HEK293T (cell line): ENCODE results near the gene TLE5.

Experiments
- CTCF ChIA-PET: fragments of 350-600 bp; formaldehyde crosslinking; extraction: SDS; loops from one replicate; lab custom pipeline; 2021; ENCODE audit warnings: antibody characterized with exemption, inconsistent platforms; lab: Yijun Ruan, JAX
- POLR2A ChIA-PET: fragments of 350-600 bp; formaldehyde crosslinking; extraction: SDS; loops from one replicate; lab custom pipeline; 2020; ENCODE audit warnings: antibody characterized with exemption, inconsistent platforms; lab: Yijun Ruan, JAX
- DNase-seq: peaks from one replicate; pipeline ENCODE4 v3.0.0; 2012; ENCODE audit warnings: mixed read lengths; ENCODE audit errors: extremely low spot score
- ARNT ChIP-seq: fragments of 450-650 bp; IDR thresholded peaks from 2 replicates; pipeline ENCODE4 v1.6.1; 2017; ENCODE audit warnings: mild to moderate bottlenecking
- BHLHE40 ChIP-seq: fragments of 450-650 bp; IDR thresholded peaks from 2 replicates; pipeline ENCODE4 v1.6.1; 2016; ENCODE audit warnings: mild to moderate bottlenecking, moderate library complexity, borderline replicate concordance
- CTBP1 ChIP-seq: fragments of 450-650 bp; IDR thresholded peaks from 2 replicates; pipeline ENCODE4 v1.6.1; 2016; ENCODE audit warnings: borderline replicate concordance
- ELF4 ChIP-seq: fragments of 450-650 bp; IDR thresholded peaks from 2 replicates; pipeline ENCODE4 v1.6.1; 2017; ENCODE audit warnings: antibody characterized with exemption
- FOXA1 ChIP-seq: fragments of 450-650 bp; IDR thresholded peaks from 2 replicates; pipeline ENCODE4 v1.6.1; 2016; ENCODE audit warnings: mild to moderate bottlenecking
- FOXK2 ChIP-seq: fragments of 450-650 bp; IDR thresholded peaks from 2 replicates; pipeline ENCODE4 v1.6.1; 2016; ENCODE audit warnings: mild to moderate bottlenecking
- FOXM1 ChIP-seq: fragments of 450-650 bp; IDR thresholded peaks from 2 replicates; pipeline ENCODE4 v1.6.1; 2017; ENCODE audit warnings: mild to moderate bottlenecking, borderline replicate concordance
- HDGF ChIP-seq: fragments of 450-650 bp; IDR thresholded peaks from 2 replicates; pipeline ENCODE4 v1.6.1; 2017; ENCODE audit warnings: antibody characterized with exemption, borderline replicate concordance
- L3MBTL2 ChIP-seq: fragments of 450-650 bp; conservative IDR thresholded peaks from 2 replicates; pipeline ENCODE4 v1.6.1; 2016; ENCODE audit warnings: mild to moderate bottlenecking
- LEF1 ChIP-seq: fragments of 450-650 bp; IDR thresholded peaks from 2 replicates; pipeline ENCODE4 v1.6.1; 2017; ENCODE audit warnings: mild to moderate bottlenecking, borderline replicate concordance
- NFRKB ChIP-seq: fragments of 450-650 bp; IDR thresholded peaks from 2 replicates; pipeline ENCODE4 v1.6.1; 2016; ENCODE audit warnings: mild to moderate bottlenecking, moderate library complexity
- PKNOX1 ChIP-seq: fragments of 450-650 bp; IDR thresholded peaks from 2 replicates; pipeline ENCODE4 v1.6.1; 2016
- SP1 ChIP-seq: fragments of 450-650 bp; IDR thresholded peaks from 2 replicates; pipeline ENCODE4 v1.6.1; 2017
- SUZ12 ChIP-seq: fragments of 450-650 bp; IDR thresholded peaks from 2 replicates; pipeline ENCODE4 v1.6.1; 2016; ENCODE audit warnings: mild to moderate bottlenecking
- TARDBP ChIP-seq: fragments of 450-650 bp; IDR thresholded peaks from 2 replicates; pipeline ENCODE4 v1.6.1; 2016
- ZNF384 ChIP-seq: fragments of 450-650 bp; IDR thresholded peaks from 2 replicates; pipeline ENCODE4 v1.6.1; 2016

Gene TLE5

GRCh38 chr19:3107658-3108057 is 45.4 kb upstream of the TLE5 start:
- no peak for DNase-seq
- POLR2A ChIA-PET = interaction anchor here (1.5 kb wide), 1 partner anchor 157 kb away, joined by 7 read pairs; no protein-coding TSS in a partner anchor

GRCh38 chr19:3106509-3107141 is 44.3 kb upstream of the TLE5 start:
- ChIA-PET CTCF (interaction anchor here (0.6 to 2.6 kb wide), 3 partner anchors 31 to 144 kb away, joined by 3 to 14 read pairs (median 3); no protein-coding TSS in a partner anchor), POLR2A (interaction anchor here (1.2 kb wide), 1 partner anchor 156 kb away, joined by 3 read pairs; no protein-coding TSS in a partner anchor)
- TF ChIP-seq BHLHE40 (no peak), ZNF384 (no peak), SP1 (no peak), ARNT (no peak), ELF4 (no peak), FOXK2 (no peak), CTBP1 (no peak), FOXA1 (no peak), L3MBTL2 (no peak), HDGF (no peak), NFRKB (no peak), PKNOX1 (no peak), LEF1 (no peak)
- DNase-seq = no peak

More at GRCh38 chr19:3107658-3108057, 45.4 kb upstream of the TLE5 start:
- CTCF ChIA-PET = interaction anchor here (0.5 to 2.6 kb wide), 6 partner anchors 10 to 642 kb away, joined by 3 to 14 read pairs (median 8); no protein-coding TSS in a partner anchor
- no peak for TF ChIP-seq ARNT
- TF ChIP-seq L3MBTL2 = no peak
- no peak for TF ChIP-seq TARDBP

- CTCF ChIA-PET = interaction anchor here (0.6 to 1.4 kb wide), 4 partner anchors 32 to 155 kb away, joined by 3 to 5 read pairs (median 3); no protein-coding TSS in a partner anchor
- POLR2A ChIA-PET = interaction anchor here (1.2 to 2.3 kb wide), 2 partner anchors 155 kb away, joined by 3 to 7 read pairs; no protein-coding TSS in a partner anchor
- DNase-seq = no peak
- TF ChIP-seq ZNF384 (no peak), HDGF (no peak), FOXA1 (no peak), ELF4 (no peak), L3MBTL2 (no peak), CTBP1 (no peak), FOXK2 (no peak)
Observed at GRCh38 chr19:3105641-3106508, 43.6 kb upstream of the TLE5 start.

GRCh38 chr19:3104708-3104983 is 42.4 kb upstream of the TLE5 start:
- DNase-seq = no peak
- CTCF ChIA-PET = interaction anchor here (0.6 to 2.1 kb wide), 13 partner anchors 24 to 1922 kb away, joined by 3 to 13 read pairs (median 4); partner anchors contain the start of gene TLE6
- POLR2A ChIA-PET = interaction anchor here (1.1 to 2.3 kb wide), 2 partner anchors 9 to 154 kb away, joined by 5 to 7 read pairs; no protein-coding TSS in a partner anchor
- TF ChIP-seq TARDBP (no peak), CTBP1 (no peak), ARNT (no peak), SP1 (no peak), NFRKB (no peak), PKNOX1 (no peak), ELF4 (no peak), HDGF (no peak), FOXM1 (no peak), L3MBTL2 (no peak), LEF1 (no peak), FOXK2 (no peak), SUZ12 (no peak), ZNF384 (no peak), FOXA1 (no peak), BHLHE40 (no peak)

GRCh38 chr19:3102239-3103140 is 40.2 kb upstream of the TLE5 start:
- ChIA-PET POLR2A (interaction anchor here (1.9 kb wide), 1 partner anchor 152 kb away, joined by 4 read pairs; no protein-coding TSS in a partner anchor), CTCF (interaction anchor here (2.1 kb wide), 1 partner anchor 216 kb away, joined by 5 read pairs; no protein-coding TSS in a partner anchor)
- DNase-seq = no peak
- TF ChIP-seq ZNF384 (no peak), FOXM1 (no peak), FOXA1 (no peak), TARDBP (no peak), PKNOX1 (no peak), FOXK2 (no peak)
